Suppressor macrophage treated with lipopolysaccharide for 4 hours (primary cell): ENCODE data around the gene LAMA5.

ENCODE experiments used
- DNase-seq: peaks from one replicate; pipeline ENCODE4 v3.0.0-alpha.2; 2020

Gene LAMA5, protein sequence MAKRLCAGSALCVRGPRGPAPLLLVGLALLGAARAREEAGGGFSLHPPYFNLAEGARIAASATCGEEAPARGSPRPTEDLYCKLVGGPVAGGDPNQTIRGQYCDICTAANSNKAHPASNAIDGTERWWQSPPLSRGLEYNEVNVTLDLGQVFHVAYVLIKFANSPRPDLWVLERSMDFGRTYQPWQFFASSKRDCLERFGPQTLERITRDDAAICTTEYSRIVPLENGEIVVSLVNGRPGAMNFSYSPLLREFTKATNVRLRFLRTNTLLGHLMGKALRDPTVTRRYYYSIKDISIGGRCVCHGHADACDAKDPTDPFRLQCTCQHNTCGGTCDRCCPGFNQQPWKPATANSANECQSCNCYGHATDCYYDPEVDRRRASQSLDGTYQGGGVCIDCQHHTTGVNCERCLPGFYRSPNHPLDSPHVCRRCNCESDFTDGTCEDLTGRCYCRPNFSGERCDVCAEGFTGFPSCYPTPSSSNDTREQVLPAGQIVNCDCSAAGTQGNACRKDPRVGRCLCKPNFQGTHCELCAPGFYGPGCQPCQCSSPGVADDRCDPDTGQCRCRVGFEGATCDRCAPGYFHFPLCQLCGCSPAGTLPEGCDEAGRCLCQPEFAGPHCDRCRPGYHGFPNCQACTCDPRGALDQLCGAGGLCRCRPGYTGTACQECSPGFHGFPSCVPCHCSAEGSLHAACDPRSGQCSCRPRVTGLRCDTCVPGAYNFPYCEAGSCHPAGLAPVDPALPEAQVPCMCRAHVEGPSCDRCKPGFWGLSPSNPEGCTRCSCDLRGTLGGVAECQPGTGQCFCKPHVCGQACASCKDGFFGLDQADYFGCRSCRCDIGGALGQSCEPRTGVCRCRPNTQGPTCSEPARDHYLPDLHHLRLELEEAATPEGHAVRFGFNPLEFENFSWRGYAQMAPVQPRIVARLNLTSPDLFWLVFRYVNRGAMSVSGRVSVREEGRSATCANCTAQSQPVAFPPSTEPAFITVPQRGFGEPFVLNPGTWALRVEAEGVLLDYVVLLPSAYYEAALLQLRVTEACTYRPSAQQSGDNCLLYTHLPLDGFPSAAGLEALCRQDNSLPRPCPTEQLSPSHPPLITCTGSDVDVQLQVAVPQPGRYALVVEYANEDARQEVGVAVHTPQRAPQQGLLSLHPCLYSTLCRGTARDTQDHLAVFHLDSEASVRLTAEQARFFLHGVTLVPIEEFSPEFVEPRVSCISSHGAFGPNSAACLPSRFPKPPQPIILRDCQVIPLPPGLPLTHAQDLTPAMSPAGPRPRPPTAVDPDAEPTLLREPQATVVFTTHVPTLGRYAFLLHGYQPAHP (N-terminal part only)

GRCh38 chr20:62367136-62367632 lies at the start of gene LAMA5:
Gene LAMA5 (minus strand): TSS chr20:62367312. CDS start chr20:62367245, 67 bp downstream.
- DNase-seq = peak; percentile 58

DNA sequence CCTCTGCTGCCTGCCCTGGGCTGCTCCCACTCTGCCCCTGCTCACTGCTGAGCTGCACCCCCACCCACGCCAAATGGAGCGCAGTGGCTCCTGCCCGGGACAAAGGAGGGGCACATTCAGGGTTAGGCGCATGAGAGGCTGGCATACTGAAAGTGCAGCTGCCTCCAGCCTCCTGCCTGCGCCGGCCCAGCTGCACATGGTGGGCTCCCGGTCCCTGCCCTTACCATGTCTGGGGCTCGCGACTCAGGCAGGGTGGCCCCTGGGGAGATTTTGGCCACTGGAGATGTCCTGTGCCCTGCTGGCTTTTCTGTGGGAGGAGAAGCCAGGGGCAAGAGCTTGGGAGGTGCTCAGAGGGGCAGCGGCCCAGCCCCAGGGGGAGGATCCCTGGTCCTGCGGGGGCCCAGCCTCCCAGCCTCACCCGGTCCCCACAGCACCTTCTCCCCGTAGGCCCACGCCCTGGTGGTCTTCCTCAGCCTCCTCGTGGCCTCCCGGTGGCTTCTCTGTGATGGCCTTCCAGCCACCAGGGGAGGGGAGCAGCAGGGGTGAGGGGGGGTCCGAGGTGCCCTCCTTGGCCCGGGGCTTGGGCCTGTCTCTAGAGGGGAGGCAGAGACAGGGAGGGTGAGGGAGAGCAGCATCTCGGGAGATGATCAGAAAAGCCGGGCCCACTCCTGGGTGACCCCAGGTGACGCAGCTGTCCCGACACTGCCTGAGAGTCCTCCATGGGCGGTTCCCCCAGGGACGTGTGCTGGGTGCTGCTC lies 48.4 kb upstream of the LAMA5 start:
- DNase-seq = no peak

- no peak for DNase-seq
Measured at GRCh38 chr20:62413896-62414481, 46.9 kb upstream of the LAMA5 start.

DNA sequence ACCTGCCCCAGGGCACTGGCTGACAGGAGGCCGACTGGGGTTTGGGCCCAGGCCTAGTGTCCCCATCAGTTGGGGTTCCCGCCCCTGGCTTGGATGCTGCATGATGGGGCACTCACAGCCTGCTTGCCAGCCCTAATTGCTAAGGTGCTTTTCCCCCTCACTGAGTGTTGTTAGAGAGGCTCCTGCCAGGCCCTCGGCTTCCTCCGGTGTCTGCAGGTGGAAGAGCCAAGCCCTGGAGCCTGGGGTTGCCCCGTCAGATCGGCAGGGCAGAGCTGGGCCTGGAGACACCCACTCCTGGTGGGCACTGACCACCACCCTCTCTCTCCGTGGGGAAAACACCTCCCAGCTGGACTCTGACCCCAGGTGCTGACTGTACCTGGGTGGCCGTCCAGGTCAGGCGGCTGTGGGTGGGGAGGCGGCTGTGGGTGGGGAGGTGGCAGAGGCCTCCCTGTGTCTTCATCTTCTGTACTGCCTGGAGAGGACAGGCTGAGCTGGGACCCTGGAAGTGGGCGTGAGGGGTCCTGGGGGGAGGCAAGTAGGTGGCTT lies 46.0 kb upstream of the LAMA5 start:
- no peak for DNase-seq

DNA sequence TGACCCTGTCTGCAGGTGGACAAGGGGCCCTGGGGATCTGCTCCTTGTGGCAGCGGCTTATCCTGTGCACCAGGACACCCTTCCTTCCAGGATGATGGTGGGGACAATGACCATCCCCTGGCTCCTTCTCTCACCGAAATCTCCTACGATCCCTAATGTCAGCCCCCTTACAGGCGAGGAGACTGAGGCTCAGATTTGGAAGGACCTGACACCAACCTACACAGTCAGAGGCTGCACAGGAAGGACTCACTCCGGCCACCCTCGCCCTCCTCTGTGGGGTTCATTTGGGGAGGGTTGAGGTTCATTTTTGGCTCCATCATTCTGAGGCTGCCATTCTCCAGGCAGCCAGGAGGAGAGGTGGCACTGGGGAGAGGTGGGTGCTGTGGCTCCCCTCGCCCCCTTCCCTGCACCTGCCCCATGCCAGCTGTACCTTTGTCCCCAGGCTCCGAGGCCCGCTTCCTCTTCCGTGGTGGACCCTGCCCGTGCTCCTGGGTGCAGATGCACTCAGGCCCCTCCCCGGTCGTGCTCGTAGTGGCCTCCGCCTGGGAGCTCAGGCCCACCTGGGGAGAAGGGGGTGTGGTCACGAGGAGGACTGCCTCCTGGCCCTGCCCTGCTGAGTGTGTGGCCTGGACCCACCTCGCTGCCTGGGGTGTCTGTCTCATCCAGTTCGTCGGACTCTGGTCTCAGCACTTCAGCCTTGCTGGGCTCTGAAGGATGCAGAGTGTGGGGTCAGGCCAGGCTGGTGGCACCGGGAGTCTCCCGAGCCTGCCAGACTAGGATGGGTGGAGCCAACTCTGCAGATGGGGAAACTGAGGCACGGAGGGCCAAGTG lies 45.3 kb upstream of the LAMA5 start:
- DNase-seq = no peak

DNA sequence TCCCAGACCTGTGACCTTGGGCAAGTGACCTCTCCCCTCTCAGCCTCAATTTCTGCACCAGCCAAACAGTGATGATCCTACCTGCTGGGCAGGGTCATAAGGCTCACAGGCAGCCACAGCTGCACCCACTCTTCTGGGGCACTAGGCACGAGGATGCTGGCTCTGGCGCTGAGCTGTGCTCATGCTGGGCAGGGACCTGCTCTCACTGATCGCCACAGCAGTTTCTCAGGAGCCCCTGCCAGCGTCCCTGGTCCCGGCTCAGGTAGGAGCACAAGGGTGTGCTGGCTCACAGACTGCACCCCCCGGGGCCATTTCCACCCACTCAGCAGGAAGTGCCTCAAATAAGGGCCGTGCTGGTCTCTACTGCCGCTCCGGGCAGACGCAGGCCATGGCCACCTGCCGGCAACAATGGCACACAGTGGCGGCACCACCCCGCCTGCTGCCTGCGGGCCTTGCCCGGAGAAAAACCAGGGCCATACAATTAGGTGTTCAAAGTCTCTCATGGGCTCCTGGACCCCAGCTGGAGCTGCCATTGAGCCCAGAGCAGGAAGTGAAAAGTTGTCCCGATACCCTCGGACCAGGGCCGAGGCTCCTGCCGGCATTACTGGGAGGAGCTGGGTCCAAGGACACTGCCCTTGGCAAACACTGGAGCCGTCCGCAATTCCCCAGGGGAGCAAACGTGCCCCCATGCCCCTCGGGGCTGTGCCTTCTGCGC lies 44.5 kb upstream of the LAMA5 start:
- no peak for DNase-seq

DNA sequence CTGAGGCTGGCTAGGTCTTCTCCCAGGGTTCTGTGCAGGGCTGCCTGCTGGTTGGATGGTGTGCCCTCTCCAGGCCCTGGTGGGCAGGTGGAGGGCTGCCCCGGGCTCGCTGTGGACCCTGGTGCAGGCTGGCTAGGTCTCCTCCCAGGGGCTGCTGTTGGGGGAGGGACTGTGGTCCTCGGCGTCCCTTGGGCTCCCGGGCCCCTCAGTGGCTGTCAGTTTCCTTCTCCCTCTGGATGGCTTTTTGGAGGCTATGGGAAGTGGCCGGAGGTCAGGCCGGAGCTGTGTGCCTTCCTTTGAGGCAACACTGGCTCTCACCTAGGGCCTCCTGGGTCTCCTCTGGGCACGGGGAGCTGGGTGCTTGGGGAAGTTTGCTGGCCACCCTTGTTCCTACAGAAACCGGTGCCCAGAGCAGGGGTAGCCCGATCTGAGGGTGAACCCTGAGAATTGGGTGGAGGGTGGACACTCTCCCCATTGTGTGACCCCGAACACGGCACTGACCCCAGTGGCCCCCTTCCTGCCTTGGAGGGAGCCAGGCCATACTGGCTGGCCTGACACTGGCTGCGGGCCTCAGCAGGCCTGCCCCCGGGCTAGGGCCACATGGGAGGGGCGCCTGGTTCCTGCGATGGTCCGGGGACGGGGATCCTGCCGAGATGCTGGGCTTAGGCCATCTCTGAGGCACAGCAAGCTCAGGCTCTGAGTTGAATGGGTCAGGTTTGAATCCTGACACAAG lies 43.8 kb upstream of the LAMA5 start:
- DNase-seq = no peak

DNA sequence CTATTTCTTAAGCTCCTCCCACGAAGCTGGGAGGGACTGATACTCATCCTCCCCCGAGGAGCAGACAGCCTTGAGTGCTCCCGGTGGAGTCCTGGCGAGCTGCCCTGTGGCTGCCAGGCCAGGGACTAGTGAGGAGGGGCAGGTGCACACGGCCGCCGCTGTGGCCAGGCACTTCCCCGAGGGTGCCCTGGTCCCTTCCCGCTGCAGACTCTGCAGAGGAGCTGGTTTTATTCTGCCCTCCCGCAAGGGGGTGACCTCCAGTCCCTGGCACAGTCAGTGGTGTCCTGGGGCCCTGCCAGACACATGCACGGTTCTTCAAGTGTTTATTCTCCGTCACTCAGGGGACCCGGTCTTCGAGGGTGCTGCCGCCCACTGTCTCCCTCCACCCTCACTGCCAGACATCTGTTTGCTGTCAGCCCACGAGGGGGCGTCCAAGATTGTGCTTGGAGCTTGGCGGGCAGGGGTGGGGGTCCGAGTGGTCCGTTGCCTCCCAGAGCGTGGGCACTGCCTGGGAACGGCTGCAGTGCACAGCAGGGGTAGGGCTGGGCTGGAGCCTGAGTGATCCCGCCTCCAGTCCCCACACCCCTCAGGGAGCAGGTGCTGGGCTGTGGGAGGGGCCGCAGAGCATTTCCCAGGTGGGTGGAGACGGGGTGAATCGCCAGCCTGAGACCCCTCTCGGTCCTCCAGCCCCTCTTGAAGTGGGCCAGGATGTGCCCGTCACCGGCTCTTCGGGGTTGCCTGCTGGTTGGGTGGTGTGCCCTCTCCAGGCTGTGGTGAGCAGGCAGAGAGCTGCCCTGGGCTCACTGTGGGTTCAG lies 43.0 kb upstream of the LAMA5 start:
- DNase-seq = peak; percentile 21

GRCh38 chr20:62409086-62409853 lies 42.2 kb upstream of the LAMA5 start:
- DNase-seq = no peak

- DNase-seq = no peak
Measured at GRCh38 chr20:62408640-62409039, 41.5 kb upstream of the LAMA5 start.

- no peak for DNase-seq
Measured at GRCh38 chr20:62408055-62408454, 40.9 kb upstream of the LAMA5 start.

GRCh38 chr20:62407221-62407992 lies 40.3 kb upstream of the LAMA5 start, which contains the start of gene CABLES2:
Gene CABLES2 (minus strand): TSS chr20:62407285. CDS start chr20:62407276, 9 bp downstream.
- peak; percentile 96 for DNase-seq

DNA sequence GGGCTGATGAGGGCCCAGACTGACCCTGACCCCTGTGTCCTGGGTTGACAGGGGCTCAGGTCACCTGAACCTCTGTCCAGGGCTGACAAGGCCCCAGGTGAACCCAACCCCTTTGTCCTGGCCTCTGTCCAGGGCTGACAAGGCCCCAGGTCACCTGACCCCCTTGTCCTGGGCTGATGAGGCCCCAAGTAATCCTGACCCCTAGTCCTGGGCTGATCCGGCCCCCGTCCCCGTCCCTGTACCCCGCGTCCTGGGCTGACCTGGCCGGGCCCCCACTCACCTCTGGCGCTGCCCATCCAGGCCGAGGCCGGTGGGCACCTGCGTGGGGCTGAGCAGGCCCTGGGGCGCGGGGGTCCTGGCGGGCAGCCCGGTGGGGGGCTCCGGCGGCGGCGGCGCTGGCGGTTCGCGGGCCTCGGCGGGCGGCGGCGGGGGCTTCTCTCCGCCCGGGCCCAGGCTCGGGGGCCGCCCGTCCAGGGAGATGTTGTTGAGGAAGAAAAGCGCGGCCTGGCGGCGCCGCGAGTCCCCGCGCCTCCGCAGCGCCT lies 39.6 kb upstream of the LAMA5 start:
- DNase-seq = no peak

- no peak for DNase-seq
Measured at GRCh38 chr20:62405981-62406513, 38.9 kb upstream of the LAMA5 start.

GRCh38 chr20:62405108-62405980 lies 38.2 kb upstream of the LAMA5 start:
- peak; percentile 34 for DNase-seq
